Measurements from ENCODE around the gene CCDC149. TPM values are rescaled to one million over a fixed set of nuclear protein-coding genes. Genes with fewer than 3 reads are reported as not detected.
A peak's percentile ranks its signal among the peaks of the same experiment; 100 is the strongest.

CCDC149 gene
- total RNA-seq, 1 experiment from 2014 or later, result 1.4 TPM

DNA sequence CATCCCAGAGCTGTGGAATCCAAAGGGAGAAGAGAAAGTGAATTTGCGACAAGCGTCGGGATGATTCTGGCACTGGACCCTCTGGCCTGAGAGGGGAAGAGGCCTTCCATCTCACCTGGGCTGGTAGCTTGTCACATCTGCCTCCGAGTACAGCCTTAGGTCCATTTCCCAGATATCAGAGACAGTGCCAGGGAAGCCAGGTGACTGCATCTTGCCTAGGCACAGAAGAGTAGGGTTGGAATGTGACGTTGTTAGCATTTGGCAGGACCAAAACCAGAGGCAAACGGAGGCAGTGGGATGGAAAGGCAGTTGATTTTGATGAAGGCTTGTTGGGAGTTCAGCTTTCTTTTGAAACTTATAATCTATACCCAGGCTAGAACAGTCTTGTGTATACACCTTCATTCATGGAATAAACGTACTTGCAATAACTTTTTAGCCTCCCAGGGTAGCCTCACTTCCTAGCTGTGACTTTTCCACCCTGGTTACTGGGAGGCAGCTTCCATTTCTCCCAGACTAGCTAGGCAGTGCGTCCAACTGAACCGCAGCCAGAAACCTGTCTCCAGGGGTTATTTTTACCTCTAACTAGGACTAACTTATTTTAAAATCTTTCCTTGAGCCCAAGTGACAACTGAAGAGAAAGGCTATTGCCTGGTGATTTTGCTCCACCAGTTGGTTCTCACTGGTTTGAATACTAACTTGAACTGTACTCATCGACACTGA is 111.5 kb downstream of the CCDC149 start:
- Histone ChIP-seq H3K27me3 (ENCODE audit: control insufficient read depth, insufficient read depth, low read length) (peaks cover 56% of the 10 kb centered on the region), H3K36me3 (replicated peaks; ENCODE audit: control insufficient read depth, insufficient read depth, low read length) (no peaks in the 10 kb centered on the region), H3K4me3 (ENCODE audit: insufficient read depth, low read depth, low read length) (no peak overlapping the region)
- DNase-seq, result peak; percentile 39

DNA sequence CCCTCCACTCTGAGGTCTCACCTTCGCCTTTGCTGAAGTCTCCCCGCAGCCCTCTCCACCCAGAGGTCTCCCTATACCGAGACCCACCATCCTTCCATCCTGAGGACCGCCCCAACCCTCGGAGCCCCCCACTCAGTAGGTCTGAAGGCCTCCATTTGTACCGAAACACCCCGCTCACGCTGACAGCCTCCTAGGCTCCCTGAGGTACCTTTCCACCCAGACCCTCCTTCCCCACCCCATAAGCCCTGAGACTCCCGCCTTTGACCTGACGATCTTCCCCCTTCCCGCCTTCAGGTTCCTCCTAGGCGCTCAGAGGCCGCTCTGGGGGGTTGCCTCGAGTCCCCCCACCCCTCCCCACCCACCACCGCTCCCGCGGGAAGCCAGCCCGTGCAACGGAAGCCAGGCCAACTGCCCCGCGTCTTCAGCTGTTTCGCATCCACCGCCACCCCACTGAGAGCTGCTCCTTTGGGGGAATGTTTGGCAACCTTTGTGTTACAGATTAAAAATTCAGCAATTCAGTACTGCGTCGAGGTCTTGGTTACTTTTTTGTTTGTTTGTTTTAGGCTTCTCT is 112.4 kb downstream of the CCDC149 start:
- H3K4me3 ChIP-seq (ENCODE audit: insufficient read depth, low read depth, low read length), result peak overlapping the region; percentile 39
- peaks cover 60% of the 10 kb centered on the region for H3K27me3 ChIP-seq (ENCODE audit: control insufficient read depth, insufficient read depth, low read length)
- H3K36me3 ChIP-seq (replicated peaks; ENCODE audit: control insufficient read depth, insufficient read depth, low read length), result no peaks in the 10 kb centered on the region
- DNase-seq, result peak; percentile 81

DNA sequence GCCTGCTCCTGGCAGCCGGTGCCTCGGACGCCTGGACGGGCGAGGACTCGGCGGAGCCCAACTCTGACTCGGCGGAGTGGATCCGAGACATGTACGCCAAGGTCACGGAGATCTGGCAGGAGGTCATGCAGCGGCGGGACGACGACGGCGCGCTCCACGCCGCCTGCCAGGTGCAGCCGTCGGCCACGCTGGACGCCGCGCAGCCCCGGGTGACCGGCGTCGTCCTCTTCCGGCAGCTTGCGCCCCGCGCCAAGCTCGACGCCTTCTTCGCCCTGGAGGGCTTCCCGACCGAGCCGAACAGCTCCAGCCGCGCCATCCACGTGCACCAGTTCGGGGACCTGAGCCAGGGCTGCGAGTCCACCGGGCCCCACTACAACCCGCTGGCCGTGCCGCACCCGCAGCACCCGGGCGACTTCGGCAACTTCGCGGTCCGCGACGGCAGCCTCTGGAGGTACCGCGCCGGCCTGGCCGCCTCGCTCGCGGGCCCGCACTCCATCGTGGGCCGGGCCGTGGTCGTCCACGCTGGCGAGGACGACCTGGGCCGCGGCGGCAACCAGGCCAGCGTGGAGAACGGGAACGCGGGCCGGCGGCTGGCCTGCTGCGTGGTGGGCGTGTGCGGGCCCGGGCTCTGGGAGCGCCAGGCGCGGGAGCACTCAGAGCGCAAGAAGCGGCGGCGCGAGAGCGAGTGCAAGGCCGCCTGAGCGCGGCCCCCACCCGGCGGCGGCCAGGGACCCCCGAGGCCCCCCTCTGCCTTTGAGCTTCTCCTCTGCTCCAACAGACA is 113.1 kb downstream of the CCDC149 start:
- H3K4me3 ChIP-seq (ENCODE audit: insufficient read depth, low read depth, low read length), result peak overlapping the region; percentile 39
- DNase-seq, result peak; percentile 82

DNA sequence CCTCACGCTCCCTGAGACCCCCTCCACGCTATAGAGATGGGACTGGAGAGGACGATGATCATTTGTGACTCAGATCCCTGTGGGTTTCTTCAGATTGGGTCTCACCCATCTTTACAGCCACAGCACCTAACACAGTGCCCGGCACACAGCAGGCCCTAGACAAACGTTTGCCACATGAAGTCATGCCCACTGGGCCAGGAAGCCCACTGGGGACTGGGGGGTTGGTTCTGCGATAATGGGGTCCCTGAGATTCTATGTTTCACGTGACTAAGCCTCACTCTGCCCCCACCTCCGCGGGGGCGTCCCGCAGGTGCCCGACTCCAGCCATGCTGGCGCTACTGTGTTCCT is 113.7 kb downstream of the CCDC149 start:
- DNase-seq, result no peak
- Histone ChIP-seq H3K36me3 (replicated peaks; ENCODE audit: control insufficient read depth, insufficient read depth, low read length) (no peaks in the 10 kb centered on the region), H3K27me3 (ENCODE audit: control insufficient read depth, insufficient read depth, low read length) (peaks cover 66% of the 10 kb centered on the region), H3K4me3 (ENCODE audit: insufficient read depth, low read depth, low read length) (no peak overlapping the region)

More for the DNA sequence above, 113.1 kb downstream of the CCDC149 start:
- no peaks in the 10 kb centered on the region for H3K36me3 ChIP-seq (replicated peaks; ENCODE audit: control insufficient read depth, insufficient read depth, low read length)
- H3K27me3 ChIP-seq (ENCODE audit: control insufficient read depth, insufficient read depth, low read length), result peaks cover 63% of the 10 kb centered on the region

DNA sequence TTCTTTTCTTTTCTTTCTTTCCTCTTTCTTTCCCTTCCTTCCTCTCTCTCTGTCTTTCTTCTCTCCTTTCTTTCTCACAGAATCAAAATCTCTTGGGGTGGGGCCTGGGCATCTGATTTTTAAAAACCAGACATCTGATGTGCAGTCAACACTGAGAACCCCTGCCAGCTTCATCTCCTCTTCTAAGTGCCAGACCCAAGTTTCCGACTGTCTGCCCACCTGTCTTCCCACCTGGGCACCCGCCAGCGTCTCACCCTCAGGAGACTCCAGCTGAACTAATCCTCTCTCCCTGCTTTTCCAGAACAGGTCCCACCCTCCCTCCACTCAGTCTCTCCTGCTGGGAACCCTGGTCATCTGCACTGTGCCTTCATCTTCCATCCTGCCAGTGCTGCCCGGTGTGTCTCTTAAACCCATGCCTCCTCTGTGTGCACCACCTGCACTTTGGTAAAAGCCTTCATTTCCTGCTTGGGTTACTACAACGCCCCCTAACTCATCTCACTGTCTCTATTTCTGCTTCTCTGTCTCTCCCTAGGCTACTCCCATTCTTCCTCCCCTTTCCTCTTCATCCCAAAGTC is 114.7 kb downstream of the CCDC149 start:
- Histone ChIP-seq H3K4me3 (ENCODE audit: insufficient read depth, low read depth, low read length) (no peak overlapping the region), H3K36me3 (replicated peaks; ENCODE audit: control insufficient read depth, insufficient read depth, low read length) (no peaks in the 10 kb centered on the region), H3K27me3 (ENCODE audit: control insufficient read depth, insufficient read depth, low read length) (peaks cover 66% of the 10 kb centered on the region)
- peak; percentile 28 for DNase-seq

DNA sequence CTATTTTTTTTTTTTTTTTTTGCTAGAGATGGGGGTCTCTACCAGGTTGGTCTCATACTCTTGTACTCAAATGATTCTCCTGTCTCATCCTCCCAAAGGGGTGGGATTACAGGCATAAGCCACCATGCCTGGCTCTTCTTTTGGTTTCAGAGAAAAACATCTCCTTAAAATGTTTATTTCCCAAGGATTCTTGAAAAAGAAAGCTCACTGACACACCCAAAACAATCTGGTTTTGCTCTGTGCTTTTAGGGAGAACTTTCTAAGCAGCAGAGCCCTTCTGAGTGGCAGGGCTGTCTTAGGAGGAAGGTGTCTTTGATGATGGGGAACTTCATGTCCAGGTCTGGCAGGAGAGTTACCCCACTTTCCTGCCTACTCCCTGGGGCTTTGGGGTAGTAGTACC is 116.2 kb downstream of the CCDC149 start:
- DNase-seq, result no peak
- H3K27me3 ChIP-seq (ENCODE audit: control insufficient read depth, insufficient read depth, low read length), result peaks cover 60% of the 10 kb centered on the region
- no peaks in the 10 kb centered on the region for H3K36me3 ChIP-seq (replicated peaks; ENCODE audit: control insufficient read depth, insufficient read depth, low read length)
- no peak overlapping the region for H3K4me3 ChIP-seq (ENCODE audit: insufficient read depth, low read depth, low read length)

DNA sequence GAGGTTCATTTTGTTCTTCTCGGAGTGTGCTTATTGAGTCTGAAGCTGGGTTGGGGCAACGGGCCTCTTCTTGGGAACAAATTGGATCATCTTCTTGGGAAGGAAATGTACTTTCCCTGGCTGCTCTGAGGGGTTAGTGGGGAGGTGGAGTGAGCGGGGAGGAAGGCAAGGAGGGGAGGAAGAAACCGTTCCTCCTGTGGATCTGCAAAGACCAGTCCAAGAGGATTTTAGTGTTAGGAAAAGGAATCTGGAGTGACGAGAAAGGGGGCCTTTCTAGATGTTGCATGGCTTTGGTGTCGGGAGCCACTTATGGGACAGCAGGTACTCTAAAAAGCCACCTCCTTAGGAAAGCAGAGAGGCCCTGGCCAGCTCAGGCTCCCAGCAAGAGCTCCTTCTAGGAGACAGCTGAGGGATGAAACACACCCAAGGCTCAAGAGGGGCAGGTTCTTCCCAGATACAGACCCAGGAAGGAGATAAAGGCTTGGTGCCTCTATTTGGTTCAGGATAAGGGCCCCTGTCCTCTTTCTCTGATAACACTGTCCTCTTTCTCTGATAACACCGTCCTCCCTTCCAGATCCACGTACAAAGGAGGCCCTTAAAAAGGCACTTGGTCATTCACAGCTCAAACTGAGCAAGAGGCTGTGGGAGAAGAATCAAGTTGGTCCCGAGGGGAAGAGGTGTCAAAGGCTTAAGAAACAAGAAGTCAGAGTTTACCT is 117.0 kb downstream of the CCDC149 start:
- H3K4me3 ChIP-seq (ENCODE audit: insufficient read depth, low read depth, low read length), result peak overlapping the region; percentile 27; the same call in 1 of the 2 replicates
- no peaks in the 10 kb centered on the region for H3K36me3 ChIP-seq (replicated peaks; ENCODE audit: control insufficient read depth, insufficient read depth, low read length)
- peak; percentile 52 for DNase-seq
- H3K27me3 ChIP-seq (ENCODE audit: control insufficient read depth, insufficient read depth, low read length), result peaks cover 53% of the 10 kb centered on the region

DNA sequence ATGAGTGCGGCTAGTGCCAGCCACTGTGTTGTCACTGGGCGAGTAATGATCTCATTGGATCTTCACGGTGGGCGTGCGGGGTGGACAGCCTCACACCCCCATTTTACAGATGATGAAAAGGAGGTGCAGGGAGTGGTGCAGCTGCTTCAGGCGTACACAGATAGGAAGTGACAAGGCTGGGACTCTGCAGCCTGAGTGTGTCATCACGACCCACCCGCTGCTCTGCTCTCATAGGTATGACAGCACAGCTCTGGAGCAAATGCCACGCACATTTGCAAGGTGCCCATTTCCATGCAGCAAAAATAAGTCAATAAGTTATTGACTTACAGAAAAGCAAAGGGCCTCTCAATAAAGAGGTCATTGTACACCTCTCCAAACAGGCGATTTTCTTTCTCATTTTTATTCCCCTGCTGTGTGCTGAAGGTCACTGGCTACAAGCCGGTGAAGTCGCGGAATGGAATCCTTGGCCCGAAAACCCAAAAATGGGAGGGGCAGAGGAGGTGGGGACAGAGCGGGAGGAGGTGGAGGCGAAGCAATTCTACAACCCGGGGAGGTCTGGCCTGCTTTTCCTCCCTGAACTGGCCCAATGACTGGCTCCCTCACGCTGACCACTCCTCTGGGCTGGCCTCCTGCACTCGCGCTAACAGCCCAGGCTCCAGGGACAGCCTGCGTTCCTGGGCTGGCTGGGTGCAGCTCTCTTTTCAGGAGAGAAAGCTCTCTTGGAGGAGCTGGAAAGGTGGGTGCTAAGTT is 117.8 kb downstream of the CCDC149 start, which contains the start of gene SOD3:
Gene SOD3 (plus strand): TSS at position 658 of the 750 bp plus-strand sequence. CDS start 3,949 bp downstream, outside the sequence.
- H3K27me3 ChIP-seq (ENCODE audit: control insufficient read depth, insufficient read depth, low read length), result peaks cover 46% of the 10 kb centered on the region
- peak; percentile 84 for DNase-seq
- no peaks in the 10 kb centered on the region for H3K36me3 ChIP-seq (replicated peaks; ENCODE audit: control insufficient read depth, insufficient read depth, low read length)
- peak within 1 kb of the TSS; percentile 27 for H3K4me3 ChIP-seq (ENCODE audit: insufficient read depth, low read depth, low read length)

DNA sequence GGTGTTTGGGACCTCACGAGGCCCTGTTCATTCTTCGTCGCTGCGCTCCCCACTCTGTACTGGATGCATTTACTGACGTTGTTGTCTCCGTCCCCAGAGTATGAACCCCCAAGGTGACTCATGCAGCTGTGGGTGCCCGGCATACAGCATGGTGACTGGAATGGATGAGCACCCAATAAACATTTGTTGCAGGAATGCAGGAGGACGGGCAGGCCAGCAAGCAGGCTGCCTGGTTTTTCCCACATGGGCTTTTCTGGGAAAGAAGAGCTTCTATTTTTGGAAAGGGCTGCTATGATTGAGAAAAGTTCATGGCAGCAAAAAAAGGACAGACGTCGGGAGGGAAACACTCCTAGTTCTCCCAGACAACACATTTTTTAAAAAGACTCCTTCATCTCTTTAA is 118.4 kb downstream of the CCDC149 start:
- Histone ChIP-seq H3K27me3 (ENCODE audit: control insufficient read depth, insufficient read depth, low read length) (peaks cover 40% of the 10 kb centered on the region), H3K4me3 (ENCODE audit: insufficient read depth, low read depth, low read length) (no peak overlapping the region), H3K36me3 (replicated peaks; ENCODE audit: control insufficient read depth, insufficient read depth, low read length) (no peaks in the 10 kb centered on the region)
- DNase-seq, result no peak

DNA sequence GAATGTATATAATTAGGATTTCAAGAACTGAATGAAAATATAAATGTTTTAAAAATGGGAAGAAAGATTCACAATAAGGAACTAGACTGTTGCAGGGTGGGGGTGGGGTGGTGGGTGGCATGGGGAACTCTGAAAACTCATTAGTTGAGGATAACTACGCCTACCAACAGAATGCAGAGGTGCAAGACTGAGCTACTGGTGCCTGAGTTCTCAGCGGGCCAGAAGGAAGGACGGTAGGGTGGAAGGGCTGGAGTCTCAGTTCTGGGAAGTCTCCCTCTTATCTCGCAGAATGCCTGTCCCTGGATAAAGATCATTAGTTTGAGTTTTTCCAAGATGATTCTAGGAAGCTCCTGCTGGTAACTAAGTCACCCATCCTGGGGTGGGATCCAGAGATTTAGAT is 118.8 kb downstream of the CCDC149 start:
- no peak for DNase-seq
- no peak overlapping the region for H3K4me3 ChIP-seq (ENCODE audit: insufficient read depth, low read depth, low read length)
- peaks cover 36% of the 10 kb centered on the region for H3K27me3 ChIP-seq (ENCODE audit: control insufficient read depth, insufficient read depth, low read length)
- no peaks in the 10 kb centered on the region for H3K36me3 ChIP-seq (replicated peaks; ENCODE audit: control insufficient read depth, insufficient read depth, low read length)

DNA sequence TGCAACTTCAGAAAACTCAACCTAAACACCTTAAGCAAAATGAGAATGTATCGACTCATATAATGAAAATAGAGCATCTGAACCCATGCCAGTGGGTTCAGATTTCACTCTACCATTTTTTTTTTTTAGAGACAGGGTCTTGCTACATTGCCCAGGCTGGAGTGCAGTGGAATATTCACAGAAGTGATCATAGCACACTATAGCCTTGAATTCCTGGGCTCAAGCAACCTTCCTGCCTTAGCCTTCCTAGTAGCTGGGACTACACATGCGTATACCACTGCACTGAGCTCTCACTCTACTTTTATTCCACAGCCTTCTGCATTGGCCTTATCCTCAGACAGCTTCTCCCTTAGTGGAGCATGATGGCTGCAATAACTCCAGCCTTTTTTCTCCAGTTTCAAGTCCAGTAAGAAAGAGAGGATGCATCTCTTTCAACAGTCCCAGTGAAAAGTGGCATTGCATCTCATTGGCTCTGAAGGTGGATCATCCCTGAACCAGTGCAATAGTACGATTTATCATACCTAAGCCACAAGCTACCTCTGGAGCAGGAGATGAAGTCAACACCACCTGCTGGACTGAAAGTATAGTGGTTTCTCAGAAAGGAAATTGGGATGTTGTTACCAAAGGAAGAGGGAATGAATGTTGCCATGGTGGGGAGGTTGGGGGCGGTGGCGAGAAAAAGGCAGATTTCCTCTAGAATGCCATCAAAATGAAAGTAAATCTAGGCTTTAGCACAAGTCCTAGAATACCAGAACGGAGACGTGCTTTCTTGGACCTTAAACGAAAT is 119.4 kb downstream of the CCDC149 start:
- H3K27me3 ChIP-seq (ENCODE audit: control insufficient read depth, insufficient read depth, low read length), result peaks cover 30% of the 10 kb centered on the region
- H3K4me3 ChIP-seq (ENCODE audit: insufficient read depth, low read depth, low read length), result no peak overlapping the region
- H3K36me3 ChIP-seq (replicated peaks; ENCODE audit: control insufficient read depth, insufficient read depth, low read length), result no peaks in the 10 kb centered on the region
- peak; percentile 60 for DNase-seq

DNA sequence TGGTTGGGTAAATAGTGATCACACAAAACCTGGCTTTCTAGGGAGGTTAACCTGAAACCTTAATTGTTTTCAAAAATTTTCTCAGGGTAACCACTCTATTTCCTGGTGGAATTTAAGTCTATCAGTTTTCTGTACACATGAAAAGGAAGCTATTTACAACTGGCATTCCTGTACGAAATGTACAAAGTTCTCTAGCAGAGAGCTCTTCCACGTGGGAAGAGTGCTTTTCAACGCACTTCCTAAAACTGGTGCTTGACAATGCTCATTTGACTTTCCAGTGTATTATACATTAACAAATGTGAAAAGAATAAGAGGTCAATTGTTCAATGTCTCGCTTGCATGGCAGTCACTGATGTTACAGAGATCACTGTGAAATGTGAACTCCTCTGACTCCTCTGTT is 120.3 kb downstream of the CCDC149 start:
- Histone ChIP-seq H3K4me3 (ENCODE audit: insufficient read depth, low read depth, low read length) (no peak overlapping the region), H3K36me3 (replicated peaks; ENCODE audit: control insufficient read depth, insufficient read depth, low read length) (no peaks in the 10 kb centered on the region), H3K27me3 (ENCODE audit: control insufficient read depth, insufficient read depth, low read length) (peaks cover 21% of the 10 kb centered on the region)
- no peak for DNase-seq

DNA sequence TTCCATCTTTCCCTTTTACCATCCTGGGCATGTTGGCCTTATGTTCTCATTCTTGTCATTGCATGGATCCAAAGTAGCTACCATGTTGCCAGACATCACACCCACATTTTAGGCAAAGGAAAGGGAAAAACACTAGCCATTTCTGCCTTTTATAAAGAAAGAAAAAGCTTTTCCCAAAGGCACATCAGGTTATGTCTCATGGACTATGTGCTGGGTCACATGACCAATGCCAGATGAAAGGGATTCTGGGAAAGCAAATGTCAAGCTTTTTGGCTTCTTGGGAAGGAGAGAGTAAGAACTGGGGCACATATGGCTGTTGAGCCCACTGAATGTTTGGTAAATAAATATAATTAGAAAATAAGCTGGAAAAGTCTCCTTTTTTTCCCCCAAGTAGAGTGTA is 121.8 kb downstream of the CCDC149 start:
- Histone ChIP-seq H3K27me3 (ENCODE audit: control insufficient read depth, insufficient read depth, low read length) (peaks cover 10% of the 10 kb centered on the region), H3K36me3 (replicated peaks; ENCODE audit: control insufficient read depth, insufficient read depth, low read length) (no peaks in the 10 kb centered on the region), H3K4me3 (ENCODE audit: insufficient read depth, low read depth, low read length) (no peak overlapping the region)
- DNase-seq, result no peak
